Measurements from ENCODE around the gene AMDHD1. TPM values are rescaled to one million over a fixed set of nuclear protein-coding genes. Genes with fewer than 3 reads are reported as not detected.

The AMDHD1 gene
- total and polyA plus RNA-seq, 2 of the 4 experiments (the other 2 are of a cell fraction) = under 0.01 TPM; not detected in 1

GRCh38 chr12:95990136-95990535 lies 47.0 kb downstream of the AMDHD1 start:
- no peak overlapping the region for H2BK120ac ChIP-seq (ENCODE audit: low read depth, low read length)
- ChIA-PET POLR2A (ENCODE audit: unreplicated experiment) (no interaction called here), CTCF (interaction anchor here (2.1 kb wide), 1 partner anchor 8 kb away, joined by 11 read pairs; no protein-coding TSS in a partner anchor)
- no peaks in the 10 kb centered on the region for H3K79me1 ChIP-seq (ENCODE audit: low read depth in 1 of 2, low read length in 2 of 2)
- no peak overlapping the region for H2AK9ac ChIP-seq (replicated peaks; ENCODE audit: low read depth, low read length, poor library complexity)
- no peaks in the 10 kb centered on the region for H3K9me3 ChIP-seq (ENCODE audit: control insufficient read depth, insufficient read depth, low read length)
- H2BK5ac ChIP-seq (ENCODE audit: low read depth, low read length, poor library complexity, severe bottlenecking) = no peak overlapping the region
- DNase-seq = no peak
- no peak overlapping the region for H3K14ac ChIP-seq (replicated peaks; ENCODE audit: low read depth, low read length)
- H3K9ac ChIP-seq (ENCODE audit: low read depth, low read length) = no peak overlapping the region
- H4K5ac ChIP-seq (ENCODE audit: low read depth, low read length) = no peak overlapping the region
- peaks cover 2% of the 10 kb centered on the region; the same call in 1 of the 2 replicates for H3K4me1 ChIP-seq (ENCODE audit: control insufficient read depth, insufficient read depth, low read length)
- H3K23ac ChIP-seq (ENCODE audit: low read depth, low read length) = no peak overlapping the region
- no peak overlapping the region for H3K27ac ChIP-seq (ENCODE audit: insufficient read depth, low read length)
- H3K18ac ChIP-seq (ENCODE audit: low read depth, low read length) = no peak overlapping the region
- WGBS, 2 experiments (ENCODE audit: extremely low coverage in 2 of 2, insufficient read length in 1 of 2) = 100% methylated on average over 1 of the region's 7 CpGs; no CpG with 5 or more reads in 1 of the 2 experiments
- in situ Hi-C loops (cut with MboI; ENCODE audit: low sequenced_read_pairs) = no loop called here
- no peak overlapping the region for H4K8ac ChIP-seq (ENCODE audit: low read depth in 2 of 2, low read length in 2 of 2)
- H3K56ac ChIP-seq (ENCODE audit: extremely low read depth, insufficient read depth, low read length) = no peak overlapping the region
- no peak for ATAC-seq (ENCODE audit: low read depth)
- H3K36me3 ChIP-seq (ENCODE audit: control insufficient read depth, insufficient read depth, low read length) = no peaks in the 10 kb centered on the region
- TF ChIP-seq NFE2L2 (IDR thresholded peaks at IDR 0.05; ENCODE audit: low read depth, low read length) = no peak
- no peak overlapping the region for H2BK15ac ChIP-seq (ENCODE audit: low read depth, low read length)
- dilution Hi-C loops (cut with HindIII; ENCODE audit: low sequenced_read_pairs, unreplicated experiment) = no loop called here
- H2BK20ac ChIP-seq (ENCODE audit: low read depth, low read length) = no peak overlapping the region
- intact Hi-C loops (cut with micrococcal nuclease) = no loop called here
- peaks cover 20% of the 10 kb centered on the region for H3K27me3 ChIP-seq (ENCODE audit: control insufficient read depth, insufficient read depth, low read length)
- no TSS peak for BruUV-seq (replicated peaks)
- H3K4me3 ChIP-seq (ENCODE audit: insufficient read depth, low read depth, low read length) = no peak overlapping the region
- no peaks in the 10 kb centered on the region for H3K9me1 ChIP-seq (ENCODE audit: insufficient read depth, low read length)
- no peak overlapping the region for H3K4me2 ChIP-seq (ENCODE audit: low read depth, low read length)
- H2AK5ac ChIP-seq (ENCODE audit: low read depth, low read length) = no peak overlapping the region
- H2AFZ ChIP-seq (replicated peaks; ENCODE audit: low read length, poor library complexity) = no peak overlapping the region
- no peak overlapping the region for H4K91ac ChIP-seq (ENCODE audit: insufficient read depth, low read depth, low read length)
- H3K4ac ChIP-seq (ENCODE audit: low read depth, low read length) = no peak overlapping the region
- no peaks in the 10 kb centered on the region for H4K20me1 ChIP-seq (ENCODE audit: insufficient read depth, low read length)
